GM23338 (cell line): Measurements from ENCODE around the gene FHIT.

Experiments
- CREB1 ChIP-seq: fragments of 250-450 bp; sonication (Bioruptor Pico); IDR thresholded peaks from 2 replicates; pipeline ENCODE4 v1.5.0; 2020; ENCODE audit warnings: low read depth, mild to moderate bottlenecking, moderate library complexity
- EZH2 ChIP-seq: fragments of 200-600 bp; sonication (generic); IDR thresholded peaks from one replicate; pipeline ENCODE4 v1.8.0; 2017; ENCODE audit warnings: antibody characterized with exemption, mild to moderate bottlenecking, low read depth; ENCODE audit not compliant: unreplicated experiment
- EZH2phosphoT487 ChIP-seq: fragments of 200-600 bp; sonication (generic); IDR thresholded peaks from one replicate; pipeline ENCODE4 v1.8.1; 2018; ENCODE audit warnings: antibody characterized with exemption; ENCODE audit not compliant: unreplicated experiment
- JUNB ChIP-seq: IDR thresholded peaks from one replicate; pipeline ENCODE4 v1.6.1; 2016; ENCODE audit warnings: antibody characterized with exemption; ENCODE audit not compliant: unreplicated experiment
- NANOG ChIP-seq: IDR thresholded peaks from 2 replicates; pipeline ENCODE4 v1.6.1; 2016; ENCODE audit warnings: antibody characterized with exemption, borderline replicate concordance
- POLR2AphosphoS5 ChIP-seq: IDR thresholded peaks from 2 replicates; pipeline ENCODE4 v1.6.1; 2016; ENCODE audit warnings: antibody characterized with exemption, low read depth
- STAT1 ChIP-seq: IDR thresholded peaks from one replicate; pipeline ENCODE4 v1.6.1; 2016; ENCODE audit warnings: antibody characterized with exemption; ENCODE audit not compliant: unreplicated experiment
- ZNF114 ChIP-seq: fragments of 250-450 bp; sonication (Bioruptor Pico); IDR thresholded peaks from 2 replicates; pipeline ENCODE4 v1.5.0; 2020; ENCODE audit warnings: mild to moderate bottlenecking, moderate library complexity
- ZNF331 ChIP-seq: fragments of 250-450 bp; sonication (Bioruptor Pico); IDR thresholded peaks from 2 replicates; pipeline ENCODE4 v1.5.0; 2020; ENCODE audit warnings: low read depth, mild to moderate bottlenecking, moderate library complexity
- TF ChIP-seq, protein P1 (sequence below): IDR thresholded peaks from one replicate; pipeline ENCODE4 v1.6.1; 2018; ENCODE audit warnings: antibody characterized with exemption; ENCODE audit not compliant: unreplicated experiment
- TF ChIP-seq, protein P2 (sequence below), 2 experiments: fragments of 200-600 bp in 1 of 2; sonication (generic) in 1 of 2; conservative IDR thresholded peaks; 2 replicates each; pipeline versions ENCODE4 v1.5.1 to v1.6.1; 2016 to 2017; ENCODE audit warnings: antibody characterized with exemption in 2 of 2, low read depth in 2 of 2, mild to moderate bottlenecking in 2 of 2, moderate library complexity in 1 of 2
- TF ChIP-seq, protein P3 (sequence below): IDR thresholded peaks from 2 replicates; pipeline ENCODE4 v1.6.1; 2016; ENCODE audit warnings: antibody characterized with exemption
- TF ChIP-seq, protein P4 (sequence below): fragments of 250-450 bp; sonication (Bioruptor Pico); IDR thresholded peaks from 2 replicates; pipeline ENCODE4 v1.5.0; 2020; ENCODE audit warnings: mild to moderate bottlenecking, moderate library complexity

DNA sequence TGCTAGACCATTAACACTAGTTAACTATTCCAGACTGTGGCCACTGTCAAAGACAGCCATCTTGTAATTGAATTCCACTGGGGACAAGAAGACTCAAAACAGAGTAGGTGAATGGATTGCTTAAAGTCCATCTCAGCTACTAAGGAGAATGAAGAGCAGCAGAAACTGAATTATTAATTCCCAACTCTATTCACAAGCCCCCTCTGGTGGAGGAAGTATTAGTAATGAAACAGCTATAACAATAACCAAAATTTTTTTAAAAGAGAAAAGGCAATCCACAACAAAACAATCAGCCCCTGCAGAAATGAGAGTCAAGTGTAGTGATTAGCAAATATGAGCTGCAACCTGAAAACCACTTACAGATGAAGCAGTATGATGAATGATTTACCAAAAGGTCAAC lies 302.8 kb downstream of the FHIT start:
- TF ChIP-seq, protein P1, sequence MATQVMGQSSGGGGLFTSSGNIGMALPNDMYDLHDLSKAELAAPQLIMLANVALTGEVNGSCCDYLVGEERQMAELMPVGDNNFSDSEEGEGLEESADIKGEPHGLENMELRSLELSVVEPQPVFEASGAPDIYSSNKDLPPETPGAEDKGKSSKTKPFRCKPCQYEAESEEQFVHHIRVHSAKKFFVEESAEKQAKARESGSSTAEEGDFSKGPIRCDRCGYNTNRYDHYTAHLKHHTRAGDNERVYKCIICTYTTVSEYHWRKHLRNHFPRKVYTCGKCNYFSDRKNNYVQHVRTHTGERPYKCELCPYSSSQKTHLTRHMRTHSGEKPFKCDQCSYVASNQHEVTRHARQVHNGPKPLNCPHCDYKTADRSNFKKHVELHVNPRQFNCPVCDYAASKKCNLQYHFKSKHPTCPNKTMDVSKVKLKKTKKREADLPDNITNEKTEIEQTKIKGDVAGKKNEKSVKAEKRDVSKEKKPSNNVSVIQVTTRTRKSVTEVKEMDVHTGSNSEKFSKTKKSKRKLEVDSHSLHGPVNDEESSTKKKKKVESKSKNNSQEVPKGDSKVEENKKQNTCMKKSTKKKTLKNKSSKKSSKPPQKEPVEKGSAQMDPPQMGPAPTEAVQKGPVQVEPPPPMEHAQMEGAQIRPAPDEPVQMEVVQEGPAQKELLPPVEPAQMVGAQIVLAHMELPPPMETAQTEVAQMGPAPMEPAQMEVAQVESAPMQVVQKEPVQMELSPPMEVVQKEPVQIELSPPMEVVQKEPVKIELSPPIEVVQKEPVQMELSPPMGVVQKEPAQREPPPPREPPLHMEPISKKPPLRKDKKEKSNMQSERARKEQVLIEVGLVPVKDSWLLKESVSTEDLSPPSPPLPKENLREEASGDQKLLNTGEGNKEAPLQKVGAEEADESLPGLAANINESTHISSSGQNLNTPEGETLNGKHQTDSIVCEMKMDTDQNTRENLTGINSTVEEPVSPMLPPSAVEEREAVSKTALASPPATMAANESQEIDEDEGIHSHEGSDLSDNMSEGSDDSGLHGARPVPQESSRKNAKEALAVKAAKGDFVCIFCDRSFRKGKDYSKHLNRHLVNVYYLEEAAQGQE, result no peak
- TF ChIP-seq, protein P2, sequence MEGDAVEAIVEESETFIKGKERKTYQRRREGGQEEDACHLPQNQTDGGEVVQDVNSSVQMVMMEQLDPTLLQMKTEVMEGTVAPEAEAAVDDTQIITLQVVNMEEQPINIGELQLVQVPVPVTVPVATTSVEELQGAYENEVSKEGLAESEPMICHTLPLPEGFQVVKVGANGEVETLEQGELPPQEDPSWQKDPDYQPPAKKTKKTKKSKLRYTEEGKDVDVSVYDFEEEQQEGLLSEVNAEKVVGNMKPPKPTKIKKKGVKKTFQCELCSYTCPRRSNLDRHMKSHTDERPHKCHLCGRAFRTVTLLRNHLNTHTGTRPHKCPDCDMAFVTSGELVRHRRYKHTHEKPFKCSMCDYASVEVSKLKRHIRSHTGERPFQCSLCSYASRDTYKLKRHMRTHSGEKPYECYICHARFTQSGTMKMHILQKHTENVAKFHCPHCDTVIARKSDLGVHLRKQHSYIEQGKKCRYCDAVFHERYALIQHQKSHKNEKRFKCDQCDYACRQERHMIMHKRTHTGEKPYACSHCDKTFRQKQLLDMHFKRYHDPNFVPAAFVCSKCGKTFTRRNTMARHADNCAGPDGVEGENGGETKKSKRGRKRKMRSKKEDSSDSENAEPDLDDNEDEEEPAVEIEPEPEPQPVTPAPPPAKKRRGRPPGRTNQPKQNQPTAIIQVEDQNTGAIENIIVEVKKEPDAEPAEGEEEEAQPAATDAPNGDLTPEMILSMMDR (conservative IDR thresholded peaks at IDR 0.05; ENCODE audit: low read depth in 2 of 2), result peak; percentile 27 to 45; a peak in 3 of 4 replicates
- no peak for TF ChIP-seq EZH2
- TF ChIP-seq POLR2AphosphoS5, result no peak
- TF ChIP-seq EZH2phosphoT487, result no peak
- no peak for TF ChIP-seq JUNB
- TF ChIP-seq CREB1 (CRISPR knock-in tag), result no peak
- TF ChIP-seq, protein P3, sequence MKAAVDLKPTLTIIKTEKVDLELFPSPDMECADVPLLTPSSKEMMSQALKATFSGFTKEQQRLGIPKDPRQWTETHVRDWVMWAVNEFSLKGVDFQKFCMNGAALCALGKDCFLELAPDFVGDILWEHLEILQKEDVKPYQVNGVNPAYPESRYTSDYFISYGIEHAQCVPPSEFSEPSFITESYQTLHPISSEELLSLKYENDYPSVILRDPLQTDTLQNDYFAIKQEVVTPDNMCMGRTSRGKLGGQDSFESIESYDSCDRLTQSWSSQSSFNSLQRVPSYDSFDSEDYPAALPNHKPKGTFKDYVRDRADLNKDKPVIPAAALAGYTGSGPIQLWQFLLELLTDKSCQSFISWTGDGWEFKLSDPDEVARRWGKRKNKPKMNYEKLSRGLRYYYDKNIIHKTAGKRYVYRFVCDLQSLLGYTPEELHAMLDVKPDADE, result no peak
- TF ChIP-seq STAT1, result no peak
- no peak for TF ChIP-seq NANOG
- TF ChIP-seq, protein P4, sequence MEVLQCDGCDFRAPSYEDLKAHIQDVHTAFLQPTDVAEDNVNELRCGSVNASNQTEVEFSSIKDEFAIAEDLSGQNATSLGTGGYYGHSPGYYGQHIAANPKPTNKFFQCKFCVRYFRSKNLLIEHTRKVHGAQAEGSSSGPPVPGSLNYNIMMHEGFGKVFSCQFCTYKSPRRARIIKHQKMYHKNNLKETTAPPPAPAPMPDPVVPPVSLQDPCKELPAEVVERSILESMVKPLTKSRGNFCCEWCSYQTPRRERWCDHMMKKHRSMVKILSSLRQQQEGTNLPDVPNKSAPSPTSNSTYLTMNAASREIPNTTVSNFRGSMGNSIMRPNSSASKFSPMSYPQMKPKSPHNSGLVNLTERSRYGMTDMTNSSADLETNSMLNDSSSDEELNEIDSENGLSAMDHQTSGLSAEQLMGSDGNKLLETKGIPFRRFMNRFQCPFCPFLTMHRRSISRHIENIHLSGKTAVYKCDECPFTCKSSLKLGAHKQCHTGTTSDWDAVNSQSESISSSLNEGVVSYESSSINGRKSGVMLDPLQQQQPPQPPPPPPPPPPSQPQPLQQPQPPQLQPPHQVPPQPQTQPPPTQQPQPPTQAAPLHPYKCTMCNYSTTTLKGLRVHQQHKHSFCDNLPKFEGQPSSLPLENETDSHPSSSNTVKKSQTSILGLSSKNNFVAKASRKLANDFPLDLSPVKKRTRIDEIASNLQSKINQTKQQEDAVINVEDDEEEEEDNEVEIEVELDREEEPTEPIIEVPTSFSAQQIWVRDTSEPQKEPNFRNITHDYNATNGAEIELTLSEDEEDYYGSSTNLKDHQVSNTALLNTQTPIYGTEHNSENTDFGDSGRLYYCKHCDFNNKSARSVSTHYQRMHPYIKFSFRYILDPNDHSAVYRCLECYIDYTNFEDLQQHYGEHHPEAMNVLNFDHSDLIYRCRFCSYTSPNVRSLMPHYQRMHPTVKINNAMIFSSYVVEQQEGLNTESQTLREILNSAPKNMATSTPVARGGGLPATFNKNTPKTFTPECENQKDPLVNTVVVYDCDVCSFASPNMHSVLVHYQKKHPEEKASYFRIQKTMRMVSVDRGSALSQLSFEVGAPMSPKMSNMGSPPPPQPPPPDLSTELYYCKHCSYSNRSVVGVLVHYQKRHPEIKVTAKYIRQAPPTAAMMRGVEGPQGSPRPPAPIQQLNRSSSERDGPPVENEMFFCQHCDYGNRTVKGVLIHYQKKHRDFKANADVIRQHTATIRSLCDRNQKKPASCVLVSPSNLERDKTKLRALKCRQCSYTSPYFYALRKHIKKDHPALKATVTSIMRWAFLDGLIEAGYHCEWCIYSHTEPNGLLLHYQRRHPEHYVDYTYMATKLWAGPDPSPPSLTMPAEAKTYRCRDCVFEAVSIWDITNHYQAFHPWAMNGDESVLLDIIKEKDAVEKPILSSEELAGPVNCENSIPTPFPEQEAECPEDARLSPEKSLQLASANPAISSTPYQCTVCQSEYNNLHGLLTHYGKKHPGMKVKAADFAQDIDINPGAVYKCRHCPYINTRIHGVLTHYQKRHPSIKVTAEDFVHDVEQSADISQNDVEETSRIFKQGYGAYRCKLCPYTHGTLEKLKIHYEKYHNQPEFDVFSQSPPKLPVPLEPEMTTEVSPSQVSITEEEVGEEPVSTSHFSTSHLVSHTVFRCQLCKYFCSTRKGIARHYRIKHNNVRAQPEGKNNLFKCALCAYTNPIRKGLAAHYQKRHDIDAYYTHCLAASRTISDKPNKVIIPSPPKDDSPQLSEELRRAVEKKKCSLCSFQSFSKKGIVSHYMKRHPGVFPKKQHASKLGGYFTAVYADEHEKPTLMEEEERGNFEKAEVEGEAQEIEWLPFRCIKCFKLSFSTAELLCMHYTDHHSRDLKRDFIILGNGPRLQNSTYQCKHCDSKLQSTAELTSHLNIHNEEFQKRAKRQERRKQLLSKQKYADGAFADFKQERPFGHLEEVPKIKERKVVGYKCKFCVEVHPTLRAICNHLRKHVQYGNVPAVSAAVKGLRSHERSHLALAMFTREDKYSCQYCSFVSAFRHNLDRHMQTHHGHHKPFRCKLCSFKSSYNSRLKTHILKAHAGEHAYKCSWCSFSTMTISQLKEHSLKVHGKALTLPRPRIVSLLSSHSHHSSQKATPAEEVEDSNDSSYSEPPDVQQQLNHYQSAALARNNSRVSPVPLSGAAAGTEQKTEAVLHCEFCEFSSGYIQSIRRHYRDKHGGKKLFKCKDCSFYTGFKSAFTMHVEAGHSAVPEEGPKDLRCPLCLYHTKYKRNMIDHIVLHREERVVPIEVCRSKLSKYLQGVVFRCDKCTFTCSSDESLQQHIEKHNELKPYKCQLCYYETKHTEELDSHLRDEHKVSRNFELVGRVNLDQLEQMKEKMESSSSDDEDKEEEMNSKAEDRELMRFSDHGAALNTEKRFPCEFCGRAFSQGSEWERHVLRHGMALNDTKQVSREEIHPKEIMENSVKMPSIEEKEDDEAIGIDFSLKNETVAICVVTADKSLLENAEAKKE (CRISPR knock-in tag), result no peak
- no peak for TF ChIP-seq ZNF331 (CRISPR knock-in tag)
- TF ChIP-seq ZNF114, result no peak
